ENCODE data around the gene NARS2. TPM values are rescaled to one million over a fixed set of nuclear protein-coding genes. Genes with fewer than 3 reads are reported as not detected.

The NARS2 gene
- total RNA-seq, 4 donors from 2014 or later: 17.1 to 23.6 (median 22.5) TPM

GRCh38 chr11:78576549-78577097 is 2.0 kb upstream of the NARS2 start:
- TF ChIP-seq, protein P1, sequence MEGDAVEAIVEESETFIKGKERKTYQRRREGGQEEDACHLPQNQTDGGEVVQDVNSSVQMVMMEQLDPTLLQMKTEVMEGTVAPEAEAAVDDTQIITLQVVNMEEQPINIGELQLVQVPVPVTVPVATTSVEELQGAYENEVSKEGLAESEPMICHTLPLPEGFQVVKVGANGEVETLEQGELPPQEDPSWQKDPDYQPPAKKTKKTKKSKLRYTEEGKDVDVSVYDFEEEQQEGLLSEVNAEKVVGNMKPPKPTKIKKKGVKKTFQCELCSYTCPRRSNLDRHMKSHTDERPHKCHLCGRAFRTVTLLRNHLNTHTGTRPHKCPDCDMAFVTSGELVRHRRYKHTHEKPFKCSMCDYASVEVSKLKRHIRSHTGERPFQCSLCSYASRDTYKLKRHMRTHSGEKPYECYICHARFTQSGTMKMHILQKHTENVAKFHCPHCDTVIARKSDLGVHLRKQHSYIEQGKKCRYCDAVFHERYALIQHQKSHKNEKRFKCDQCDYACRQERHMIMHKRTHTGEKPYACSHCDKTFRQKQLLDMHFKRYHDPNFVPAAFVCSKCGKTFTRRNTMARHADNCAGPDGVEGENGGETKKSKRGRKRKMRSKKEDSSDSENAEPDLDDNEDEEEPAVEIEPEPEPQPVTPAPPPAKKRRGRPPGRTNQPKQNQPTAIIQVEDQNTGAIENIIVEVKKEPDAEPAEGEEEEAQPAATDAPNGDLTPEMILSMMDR (IDR thresholded peaks at IDR 0.05): no peak
- no peak for TF ChIP-seq POLR2A (IDR thresholded peaks at IDR 0.05)
- Histone ChIP-seq H3K4me1 (peaks cover 4 to 5% of the 10 kb centered on the region in 2 donors), H3K27ac (no peak overlapping the region), H3K27me3 (no peaks in the 10 kb centered on the region), H3K9me3 (no peaks in the 10 kb centered on the region), H3K36me3 (no peaks in the 10 kb centered on the region), H3K4me3 (replicated peaks in 1 of 3) (no peak overlapping the region)
- no peak for DNase-seq
- intact Hi-C loops (cut with DNase I): no loop called here
- 81 to 82% methylated on average over 8 of the region's 8 CpGs for WGBS, 2 donors

GRCh38 chr11:78575478-78575877 is 814 bp upstream of the NARS2 start:
- WGBS, 2 donors: 59 to 67% methylated on average over 10 of the region's 10 CpGs
- intact Hi-C loops (cut with DNase I): no loop called here
- TF ChIP-seq POLR2A (IDR thresholded peaks at IDR 0.05): no peak
- TF ChIP-seq, protein P1 (IDR thresholded peaks at IDR 0.05): no peak
- DNase-seq: no peak
- Histone ChIP-seq H3K27me3 (no peaks in the 10 kb centered on the region), H3K4me1 (peaks cover 4 to 5% of the 10 kb centered on the region in 2 donors), H3K4me3 (replicated peaks in 1 of 3) (peak overlapping the region in 2 of 3 donors; percentile 40 to 76), H3K36me3 (peaks cover 0 to 2% of the 10 kb centered on the region in 2 donors), H3K27ac (peak overlapping the region; percentile 50 to 89 (median 83)), H3K9me3 (no peaks in the 10 kb centered on the region)

DNA sequence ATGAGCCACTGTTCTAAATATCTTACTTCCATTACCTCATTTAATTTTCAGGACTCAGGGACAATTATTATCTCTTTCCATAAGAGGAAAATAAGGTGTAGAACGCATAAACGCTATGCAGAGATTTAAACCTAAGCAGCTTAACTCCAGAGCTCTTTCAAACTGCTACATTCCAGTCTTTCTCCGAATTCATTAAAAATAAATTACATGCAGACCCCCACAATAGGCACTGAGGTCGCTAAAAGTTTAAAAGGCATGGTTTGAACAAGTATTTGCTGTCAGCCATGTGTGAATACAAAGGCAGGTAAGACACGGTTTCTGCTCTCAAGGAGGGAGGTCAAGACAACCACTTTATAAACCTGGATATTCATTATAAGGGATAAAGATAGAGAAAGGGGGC is 983 bp downstream of the NARS2 start:
- Histone ChIP-seq H3K36me3 (peaks cover 0 to 2% of the 10 kb centered on the region in 2 donors), H3K4me3 (replicated peaks in 1 of 3) (peak overlapping the region in 2 of 3 donors; percentile 51 to 76), H3K9me3 (no peaks in the 10 kb centered on the region), H3K27me3 (no peaks in the 10 kb centered on the region), H3K4me1 (peaks cover 4 to 5% of the 10 kb centered on the region in 2 donors), H3K27ac (peak overlapping the region in 1 of 3 donors; percentile 89)
- DNase-seq: no peak
- 11% methylated on average over 5 of the region's 5 CpGs for WGBS, 2 donors
- TF ChIP-seq POLR2A (IDR thresholded peaks at IDR 0.05): no peak
- TF ChIP-seq, protein P1 (IDR thresholded peaks at IDR 0.05): no peak
- intact Hi-C loops (cut with DNase I): no loop called here

- Histone ChIP-seq H3K4me3 (replicated peaks in 1 of 3) (no peak overlapping the region), H3K27ac (no peak overlapping the region), H3K27me3 (no peaks in the 10 kb centered on the region), H3K36me3 (peaks cover 0 to 2% of the 10 kb centered on the region in 2 donors), H3K4me1 (peaks cover 4 to 5% of the 10 kb centered on the region in 2 donors), H3K9me3 (no peaks in the 10 kb centered on the region)
- no peak for TF ChIP-seq POLR2A (IDR thresholded peaks at IDR 0.05)
- TF ChIP-seq, protein P1 (IDR thresholded peaks at IDR 0.05): no peak
- DNase-seq: no peak
- WGBS, 2 donors: 67 to 81% methylated on average over 3 of the region's 3 CpGs
- intact Hi-C loops (cut with DNase I): no loop called here
Measured at GRCh38 chr11:78573271-78573670, 1.4 kb downstream of the NARS2 start.

GRCh38 chr11:78572394-78572793 is 2.3 kb downstream of the NARS2 start:
- H3K4me3 ChIP-seq (replicated peaks in 1 of 3): no peak overlapping the region
- no peaks in the 10 kb centered on the region for H3K9me3 ChIP-seq
- H3K36me3 ChIP-seq: peaks cover 0 to 2% of the 10 kb centered on the region in 2 donors
- peaks cover 4 to 5% of the 10 kb centered on the region in 2 donors for H3K4me1 ChIP-seq
- H3K27ac ChIP-seq: no peak overlapping the region
- no peaks in the 10 kb centered on the region for H3K27me3 ChIP-seq
- intact Hi-C loops (cut with DNase I): no loop called here
- WGBS, 2 donors: 85 to 90% methylated on average over 4 of the region's 4 CpGs
- DNase-seq: no peak
- TF ChIP-seq POLR2A (IDR thresholded peaks at IDR 0.05): no peak
- TF ChIP-seq, protein P1 (IDR thresholded peaks at IDR 0.05): no peak

Data from thyroid gland (tissue), 4 donors.